ENCODE measurements around the gene MBOAT2.

DNA sequence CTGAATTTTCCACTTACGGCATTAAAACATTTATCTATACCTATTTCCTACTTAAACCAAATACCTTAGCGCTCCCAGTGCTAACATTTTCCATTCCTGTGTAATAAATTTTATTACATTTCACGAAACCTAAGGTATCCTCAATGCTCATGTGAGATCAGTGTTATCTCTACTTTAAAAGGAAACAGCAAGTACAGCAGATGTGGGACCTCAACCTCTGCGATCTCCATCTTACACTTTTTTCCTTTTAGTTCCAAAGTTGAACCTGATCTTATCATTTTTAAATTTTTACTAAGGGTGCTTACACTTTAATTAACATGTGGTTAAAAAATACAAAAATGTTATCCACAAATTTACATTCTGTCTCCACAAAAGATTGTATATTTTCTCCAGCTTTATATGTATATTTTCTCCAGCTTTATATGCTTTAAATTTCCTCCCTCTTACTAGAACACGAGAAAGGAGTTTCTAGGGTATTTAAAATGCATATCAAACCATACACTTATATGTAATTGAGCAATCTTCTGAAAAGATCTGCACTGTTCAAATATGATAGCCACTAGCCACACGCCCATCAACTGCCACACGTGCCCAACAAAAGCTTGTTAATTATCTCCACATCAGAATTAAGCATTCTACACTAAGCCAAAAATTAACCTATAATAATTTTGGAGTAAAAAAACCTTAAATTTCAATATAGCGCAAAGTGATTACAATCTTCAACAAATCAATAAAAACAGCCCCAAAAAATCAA lies 38.1 kb downstream of the MBOAT2 start:
- TF ChIP-seq, protein P1, sequence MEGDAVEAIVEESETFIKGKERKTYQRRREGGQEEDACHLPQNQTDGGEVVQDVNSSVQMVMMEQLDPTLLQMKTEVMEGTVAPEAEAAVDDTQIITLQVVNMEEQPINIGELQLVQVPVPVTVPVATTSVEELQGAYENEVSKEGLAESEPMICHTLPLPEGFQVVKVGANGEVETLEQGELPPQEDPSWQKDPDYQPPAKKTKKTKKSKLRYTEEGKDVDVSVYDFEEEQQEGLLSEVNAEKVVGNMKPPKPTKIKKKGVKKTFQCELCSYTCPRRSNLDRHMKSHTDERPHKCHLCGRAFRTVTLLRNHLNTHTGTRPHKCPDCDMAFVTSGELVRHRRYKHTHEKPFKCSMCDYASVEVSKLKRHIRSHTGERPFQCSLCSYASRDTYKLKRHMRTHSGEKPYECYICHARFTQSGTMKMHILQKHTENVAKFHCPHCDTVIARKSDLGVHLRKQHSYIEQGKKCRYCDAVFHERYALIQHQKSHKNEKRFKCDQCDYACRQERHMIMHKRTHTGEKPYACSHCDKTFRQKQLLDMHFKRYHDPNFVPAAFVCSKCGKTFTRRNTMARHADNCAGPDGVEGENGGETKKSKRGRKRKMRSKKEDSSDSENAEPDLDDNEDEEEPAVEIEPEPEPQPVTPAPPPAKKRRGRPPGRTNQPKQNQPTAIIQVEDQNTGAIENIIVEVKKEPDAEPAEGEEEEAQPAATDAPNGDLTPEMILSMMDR (IDR thresholded peaks at IDR 0.05): no peak
- TF ChIP-seq POLR2A (IDR thresholded peaks at IDR 0.05): no peak
